IgD-negative memory B cell (primary cell): ENCODE measurements around the gene DNAJB12. TPM values are rescaled to one million over a fixed set of nuclear protein-coding genes. Genes with fewer than 3 reads are reported as not detected.
"Not testable (repeated sequence)": the region's sequence is repeated elsewhere in the genome, so short reads cannot be mapped to it uniquely, and the experiment has no call there.

Experiments used
- H3K27ac Mint-ChIP-seq, 3 donors: one replicate each; pipeline ENCODE4 v1.8.0; 2020 to 2022; ENCODE audit warnings: mild to moderate bottlenecking in 3 of 3, mixed read lengths in 3 of 3, moderate library complexity in 1 of 3
- H3K27me3 Mint-ChIP-seq: one replicate; pipeline ENCODE4 v1.8.0; 2021; ENCODE audit warnings: mixed read lengths
- H3K36me3 Mint-ChIP-seq: one replicate; pipeline ENCODE4 v1.8.0; 2020; ENCODE audit warnings: mild to moderate bottlenecking, mixed read lengths
- H3K4me1 Mint-ChIP-seq, 3 donors: one replicate each; pipeline ENCODE4 v1.8.0; 2020 to 2022; ENCODE audit warnings: mixed read lengths in 3 of 3, mild to moderate bottlenecking in 1 of 3
- H3K4me3 Mint-ChIP-seq, 4 donors: one replicate each; pipeline ENCODE4 v1.8.0; 2020 to 2022; ENCODE audit warnings: mild to moderate bottlenecking in 4 of 4, mixed read lengths in 4 of 4, moderate library complexity in 3 of 4
- H3K9me3 Mint-ChIP-seq, 3 donors: one replicate each; pipeline ENCODE4 v1.8.0; 2020 to 2021; ENCODE audit warnings: mixed read lengths in 3 of 3, mild to moderate bottlenecking in 1 of 3
- polyA plus RNA-seq: library from polyadenylated mRNA; unstranded; fragments of 300-500 nt; fragmentation: Illumina TruSeq; gene quantifications from one replicate; pipeline ENCODE4 v1.2.3, GENCODE V29; 2021

DNAJB12 gene
- polyA plus RNA-seq: 27.6 TPM

- Mint-ChIP-seq H3K4me3 (peak within 1 kb of the TSS; percentile 89 to 99 (median 98)), H3K27ac (peak within 1 kb of the TSS; percentile 99), H3K4me1 (peaks cover 7 to 39% (median 21%) of the 10 kb centered on the region in 3 donors), H3K36me3 (peaks cover 2% of the 10 kb centered on the region), H3K9me3 (no peaks in the 10 kb centered on the region), H3K27me3 (no peaks in the 10 kb centered on the region)
Measured at GRCh38 chr10:72354356-72355213, at the start of gene DNAJB12. Gene DNAJB12 (minus strand): TSS chr10:72354919. CDS start chr10:72354897, 22 bp downstream.

GRCh38 chr10:72395581-72395980 lies 40.9 kb upstream of the DNAJB12 start:
- H3K4me1 Mint-ChIP-seq, H3K9me3 Mint-ChIP-seq, H3K4me3 Mint-ChIP-seq, H3K27me3 Mint-ChIP-seq, H3K27ac Mint-ChIP-seq: not testable (repeated sequence)
- H3K36me3 Mint-ChIP-seq: peaks cover 14% of the 10 kb centered on the region

GRCh38 chr10:72392571-72392970 lies 37.9 kb upstream of the DNAJB12 start:
- H3K27me3 Mint-ChIP-seq: no peaks in the 10 kb centered on the region
- peaks cover 6% of the 10 kb centered on the region for H3K36me3 Mint-ChIP-seq
- no peak overlapping the region for H3K27ac Mint-ChIP-seq
- peaks cover 0 to 3% (median 0%) of the 10 kb centered on the region in 3 donors for H3K9me3 Mint-ChIP-seq
- no peak overlapping the region for H3K4me3 Mint-ChIP-seq
- H3K4me1 Mint-ChIP-seq: peaks cover 0 to 1% (median 0%) of the 10 kb centered on the region in 3 donors

GRCh38 chr10:72390764-72391163 lies 36.0 kb upstream of the DNAJB12 start:
- H3K9me3 Mint-ChIP-seq: no peaks in the 10 kb centered on the region

GRCh38 chr10:72389716-72390115 lies 35.0 kb upstream of the DNAJB12 start:
- Mint-ChIP-seq H3K4me3 (no peak overlapping the region), H3K9me3 (no peaks in the 10 kb centered on the region), H3K27me3 (no peaks in the 10 kb centered on the region), H3K4me1 (peaks cover 0 to 2% (median 1%) of the 10 kb centered on the region in 3 donors), H3K27ac (no peak overlapping the region), H3K36me3 (peaks cover 4% of the 10 kb centered on the region)

More at GRCh38 chr10:72390764-72391163, 36.0 kb upstream of the DNAJB12 start:
- Mint-ChIP-seq H3K36me3 (peaks cover 2% of the 10 kb centered on the region), H3K27me3 (no peaks in the 10 kb centered on the region), H3K4me3 (no peak overlapping the region), H3K4me1 (peaks cover 0 to 1% (median 0%) of the 10 kb centered on the region in 3 donors), H3K27ac (no peak overlapping the region)

- Mint-ChIP-seq H3K36me3 (peaks cover 5% of the 10 kb centered on the region), H3K9me3 (no peaks in the 10 kb centered on the region), H3K4me1 (peaks cover 0 to 2% (median 1%) of the 10 kb centered on the region in 3 donors), H3K27me3 (no peaks in the 10 kb centered on the region), H3K4me3 (no peak overlapping the region), H3K27ac (no peak overlapping the region)
Measured at GRCh38 chr10:72389014-72389413, 34.3 kb upstream of the DNAJB12 start.

GRCh38 chr10:72388062-72388461 lies 33.3 kb upstream of the DNAJB12 start:
- H3K27ac Mint-ChIP-seq: no peak overlapping the region
- no peaks in the 10 kb centered on the region for H3K27me3 Mint-ChIP-seq
- no peak overlapping the region for H3K4me3 Mint-ChIP-seq
- H3K36me3 Mint-ChIP-seq: peaks cover 5% of the 10 kb centered on the region
- peaks cover 0 to 2% (median 1%) of the 10 kb centered on the region in 3 donors for H3K4me1 Mint-ChIP-seq
- no peaks in the 10 kb centered on the region for H3K9me3 Mint-ChIP-seq

GRCh38 chr10:72386916-72387586 lies 32.3 kb upstream of the DNAJB12 start:
- Mint-ChIP-seq H3K36me3 (peaks cover 3% of the 10 kb centered on the region), H3K4me1 (peaks cover 0 to 2% (median 0%) of the 10 kb centered on the region in 3 donors)

GRCh38 chr10:72385724-72386123 lies 31.0 kb upstream of the DNAJB12 start:
- Mint-ChIP-seq H3K4me3 (no peak overlapping the region), H3K9me3 (no peaks in the 10 kb centered on the region), H3K27me3 (no peaks in the 10 kb centered on the region), H3K36me3 (peaks cover 3% of the 10 kb centered on the region), H3K27ac (no peak overlapping the region), H3K4me1 (peaks cover 0 to 2% (median 0%) of the 10 kb centered on the region in 3 donors)

More at GRCh38 chr10:72386916-72387586, 32.3 kb upstream of the DNAJB12 start:
- Mint-ChIP-seq H3K9me3 (no peaks in the 10 kb centered on the region), H3K27me3 (no peaks in the 10 kb centered on the region), H3K27ac (no peak overlapping the region), H3K4me3 (no peak overlapping the region)

- H3K4me1 Mint-ChIP-seq, H3K9me3 Mint-ChIP-seq, H3K4me3 Mint-ChIP-seq, H3K27me3 Mint-ChIP-seq, H3K36me3 Mint-ChIP-seq: not testable (repeated sequence)
- peak overlapping the region in 1 of 3 donors; percentile 41 for H3K27ac Mint-ChIP-seq
Measured at GRCh38 chr10:72384982-72385381, 30.3 kb upstream of the DNAJB12 start.

- Mint-ChIP-seq H3K9me3 (no peaks in the 10 kb centered on the region), H3K4me3 (no peak overlapping the region), H3K36me3 (peaks cover 6% of the 10 kb centered on the region), H3K4me1 (peaks cover 0 to under 1% (median 0%) of the 10 kb centered on the region in 3 donors), H3K27ac (no peak overlapping the region), H3K27me3 (no peaks in the 10 kb centered on the region)
Measured at GRCh38 chr10:72379776-72380175, 25.1 kb upstream of the DNAJB12 start.

GRCh38 chr10:72379062-72379461 lies 24.3 kb upstream of the DNAJB12 start:
- no peak overlapping the region for H3K27ac Mint-ChIP-seq
- H3K9me3 Mint-ChIP-seq: no peaks in the 10 kb centered on the region
- peaks cover 4% of the 10 kb centered on the region for H3K36me3 Mint-ChIP-seq
- no peak overlapping the region for H3K4me3 Mint-ChIP-seq
- no peaks in the 10 kb centered on the region for H3K4me1 Mint-ChIP-seq
- H3K27me3 Mint-ChIP-seq: no peaks in the 10 kb centered on the region

- Mint-ChIP-seq H3K9me3 (no peaks in the 10 kb centered on the region), H3K4me1 (no peaks in the 10 kb centered on the region), H3K27me3 (no peaks in the 10 kb centered on the region), H3K4me3 (no peak overlapping the region), H3K36me3 (peaks cover 6% of the 10 kb centered on the region), H3K27ac (no peak overlapping the region)
Measured at GRCh38 chr10:72375585-72375984, 20.9 kb upstream of the DNAJB12 start.

- H3K4me3 Mint-ChIP-seq: no peak overlapping the region
- no peak overlapping the region for H3K27ac Mint-ChIP-seq
- no peaks in the 10 kb centered on the region for H3K27me3 Mint-ChIP-seq
Measured at GRCh38 chr10:72375173-72375572, 20.5 kb upstream of the DNAJB12 start.

GRCh38 chr10:72370201-72370722 lies 15.5 kb upstream of the DNAJB12 start:
- H3K27me3 Mint-ChIP-seq: no peaks in the 10 kb centered on the region
- H3K36me3 Mint-ChIP-seq: peaks cover 10% of the 10 kb centered on the region
- no peaks in the 10 kb centered on the region for H3K9me3 Mint-ChIP-seq
- H3K27ac Mint-ChIP-seq: peak overlapping the region in 1 of 3 donors; percentile 47
- no peak overlapping the region for H3K4me3 Mint-ChIP-seq
- H3K4me1 Mint-ChIP-seq: peaks cover 0 to 2% (median 0%) of the 10 kb centered on the region in 3 donors

More at GRCh38 chr10:72375173-72375572, 20.5 kb upstream of the DNAJB12 start:
- H3K9me3 Mint-ChIP-seq: no peaks in the 10 kb centered on the region
- H3K36me3 Mint-ChIP-seq: peaks cover 6% of the 10 kb centered on the region
- H3K4me1 Mint-ChIP-seq: peaks cover 0 to 2% (median 0%) of the 10 kb centered on the region in 3 donors
